ENCODE measurements around the gene NKD2. TPM values are rescaled to one million over a fixed set of nuclear protein-coding genes. Genes with fewer than 3 reads are reported as not detected.

The NKD2 gene
- total RNA-seq, 1 donor from 2014 or later: 1.7 TPM

- H3K27me3 ChIP-seq (ENCODE audit: control insufficient read depth, insufficient read depth, low read length): peaks cover 17% of the 10 kb centered on the region
- no peak for TF ChIP-seq CTCF (IDR thresholded peaks at IDR 0.05; ENCODE audit: insufficient read depth, low read length, poor library complexity, severe bottlenecking)
- DNase-seq (ENCODE audit: low read depth): no peak
Observed at GRCh38 chr5:1030801-1031271, 22.2 kb downstream of the NKD2 start.

GRCh38 chr5:1031306-1031959 lies 22.8 kb downstream of the NKD2 start:
- Histone ChIP-seq H3K27me3 (ENCODE audit: control insufficient read depth, insufficient read depth, low read length) (peaks cover 17% of the 10 kb centered on the region), H3K4me3 (ENCODE audit: low read depth, low read length) (no peak overlapping the region), H3K36me3 (ENCODE audit: control insufficient read depth, insufficient read depth, low read length) (no peaks in the 10 kb centered on the region)
- no peak for TF ChIP-seq CTCF (IDR thresholded peaks at IDR 0.05; ENCODE audit: insufficient read depth, low read length, poor library complexity, severe bottlenecking)
- no peak for DNase-seq (ENCODE audit: low read depth)

More at GRCh38 chr5:1030801-1031271, 22.2 kb downstream of the NKD2 start:
- no peak overlapping the region for H3K4me3 ChIP-seq (ENCODE audit: low read depth, low read length)
- no peaks in the 10 kb centered on the region for H3K36me3 ChIP-seq (ENCODE audit: control insufficient read depth, insufficient read depth, low read length)

- Histone ChIP-seq H3K27me3 (ENCODE audit: control insufficient read depth, insufficient read depth, low read length) (peaks cover 17% of the 10 kb centered on the region), H3K4me3 (ENCODE audit: low read depth, low read length) (no peak overlapping the region), H3K36me3 (ENCODE audit: control insufficient read depth, insufficient read depth, low read length) (no peaks in the 10 kb centered on the region)
- TF ChIP-seq CTCF (IDR thresholded peaks at IDR 0.05; ENCODE audit: insufficient read depth, low read length, poor library complexity, severe bottlenecking): no peak
- no peak for DNase-seq (ENCODE audit: low read depth)
Observed at GRCh38 chr5:1032011-1032410, 23.4 kb downstream of the NKD2 start.

- Histone ChIP-seq H3K36me3 (ENCODE audit: control insufficient read depth, insufficient read depth, low read length) (no peaks in the 10 kb centered on the region), H3K4me3 (ENCODE audit: low read depth, low read length) (no peak overlapping the region), H3K27me3 (ENCODE audit: control insufficient read depth, insufficient read depth, low read length) (peaks cover 17% of the 10 kb centered on the region)
- no peak for TF ChIP-seq CTCF (IDR thresholded peaks at IDR 0.05; ENCODE audit: insufficient read depth, low read length, poor library complexity, severe bottlenecking)
- DNase-seq (ENCODE audit: low read depth): no peak
Observed at GRCh38 chr5:1032551-1033027, 24.0 kb downstream of the NKD2 start.

GRCh38 chr5:1033178-1033577 lies 24.6 kb downstream of the NKD2 start:
- DNase-seq (ENCODE audit: low read depth): no peak
- H3K36me3 ChIP-seq (ENCODE audit: control insufficient read depth, insufficient read depth, low read length): no peaks in the 10 kb centered on the region
- H3K4me3 ChIP-seq (ENCODE audit: low read depth, low read length): no peak overlapping the region
- no peak for TF ChIP-seq CTCF (IDR thresholded peaks at IDR 0.05; ENCODE audit: insufficient read depth, low read length, poor library complexity, severe bottlenecking)
- H3K27me3 ChIP-seq (ENCODE audit: control insufficient read depth, insufficient read depth, low read length): peaks cover 15% of the 10 kb centered on the region
